HG02970 (cell line): ENCODE data around the gene ZBTB42.

Source experiments
- ATAC-seq: cut with Tn5 transposase; IDR thresholded peaks from one replicate; pipeline ENCODE4 v1.9.1; 2021; ENCODE audit warnings: mild to moderate bottlenecking, moderate library complexity, moderate number of reproducible peaks; ENCODE audit not compliant: unreplicated experiment, low FRiP score

Gene ZBTB42

GRCh38 chr14:104768437-104769323, 32.2 kb upstream of the ZBTB42 start:
- ATAC-seq = peak; percentile 71

GRCh38 chr14:104769324-104770071, 31.4 kb upstream of the ZBTB42 start:
- ATAC-seq = no peak

- no peak for ATAC-seq
These were observed 30.8 kb upstream of the ZBTB42 start for GRCh38 chr14:104770072-104770579.

GRCh38 chr14:104770851-104771272, 30.0 kb upstream of the ZBTB42 start:
- no peak for ATAC-seq

GRCh38 chr14:104771374-104771773, 29.5 kb upstream of the ZBTB42 start:
- ATAC-seq = no peak

- no peak for ATAC-seq
These were observed 28.8 kb upstream of the ZBTB42 start for GRCh38 chr14:104771918-104772706.

- no peak for ATAC-seq
These were observed 28.0 kb upstream of the ZBTB42 start for GRCh38 chr14:104772707-104773504.

- ATAC-seq = no peak
These were observed 27.1 kb upstream of the ZBTB42 start for GRCh38 chr14:104773505-104774452.

- ATAC-seq = no peak
These were observed 26.3 kb upstream of the ZBTB42 start for GRCh38 chr14:104774453-104775072.

GRCh38 chr14:104775073-104775489, 25.8 kb upstream of the ZBTB42 start:
- ATAC-seq = no peak

- no peak for ATAC-seq
These were observed 24.4 kb upstream of the ZBTB42 start for GRCh38 chr14:104776481-104776880.

GRCh38 chr14:104776961-104777807, 23.7 kb upstream of the ZBTB42 start:
- no peak for ATAC-seq

GRCh38 chr14:104777808-104778249, 23.1 kb upstream of the ZBTB42 start:
- ATAC-seq = no peak

- ATAC-seq = no peak
These were observed 22.1 kb upstream of the ZBTB42 start for GRCh38 chr14:104778694-104779331.

- ATAC-seq = no peak
These were observed 21.0 kb upstream of the ZBTB42 start for GRCh38 chr14:104779776-104780512.

- ATAC-seq = no peak
These were observed 20.3 kb upstream of the ZBTB42 start for GRCh38 chr14:104780513-104781030.
